ENCODE measurements around the gene SEC63.
"Not testable (repeated sequence)": the region's sequence is repeated elsewhere in the genome, so short reads cannot be mapped to it uniquely, and the experiment has no call there.

SEC63 gene

GRCh38 chr6:107999341-107999740 is 41.3 kb upstream of the SEC63 start:
- no peak for DNase-seq (ENCODE audit: low read depth)
- no peak overlapping the region for H3K4me3 ChIP-seq (ENCODE audit: low read depth, low read length)
- no peak for TF ChIP-seq CTCF (IDR thresholded peaks at IDR 0.05; ENCODE audit: low read depth, low read length, missing control alignments)

- H3K4me3 ChIP-seq (ENCODE audit: low read depth, low read length): no peak overlapping the region
- DNase-seq (ENCODE audit: low read depth): no peak
- no peak for TF ChIP-seq CTCF (IDR thresholded peaks at IDR 0.05; ENCODE audit: low read depth, low read length, missing control alignments)
Observed at GRCh38 chr6:107991772-107992550, 34.0 kb upstream of the SEC63 start.

- no peak overlapping the region for H3K4me3 ChIP-seq (ENCODE audit: low read depth, low read length)
- no peak for TF ChIP-seq CTCF (IDR thresholded peaks at IDR 0.05; ENCODE audit: low read depth, low read length, missing control alignments)
- no peak for DNase-seq (ENCODE audit: low read depth)
Observed at GRCh38 chr6:107991061-107991460, 33.1 kb upstream of the SEC63 start.

GRCh38 chr6:107990587-107990986 is 32.6 kb upstream of the SEC63 start:
- DNase-seq (ENCODE audit: low read depth); H3K4me3 ChIP-seq (ENCODE audit: low read depth, low read length): not testable (repeated sequence)

- DNase-seq (ENCODE audit: low read depth): no peak
- TF ChIP-seq CTCF (IDR thresholded peaks at IDR 0.05; ENCODE audit: low read depth, low read length, missing control alignments): no peak
- no peak overlapping the region for H3K4me3 ChIP-seq (ENCODE audit: low read depth, low read length)
Observed at GRCh38 chr6:107989166-107990094, 31.4 kb upstream of the SEC63 start.

- no peak for TF ChIP-seq CTCF (IDR thresholded peaks at IDR 0.05; ENCODE audit: low read depth, low read length, missing control alignments)
- no peak overlapping the region for H3K4me3 ChIP-seq (ENCODE audit: low read depth, low read length)
Observed at GRCh38 chr6:107988570-107988969, 30.6 kb upstream of the SEC63 start.

GRCh38 chr6:107987805-107988204 is 29.8 kb upstream of the SEC63 start:
- no peak for TF ChIP-seq CTCF (IDR thresholded peaks at IDR 0.05; ENCODE audit: low read depth, low read length, missing control alignments)
- DNase-seq (ENCODE audit: low read depth): no peak
- no peak overlapping the region for H3K4me3 ChIP-seq (ENCODE audit: low read depth, low read length)

More at GRCh38 chr6:107988570-107988969, 30.6 kb upstream of the SEC63 start:
- no peak for DNase-seq (ENCODE audit: low read depth)
